SKM-1 treated with dmso at 0.1 percent for 144 hours (cell line): ENCODE data around the gene TIPRL.
"Not testable (repeated sequence)": the region's sequence is repeated elsewhere in the genome, so short reads cannot be mapped to it uniquely, and the experiment has no call there.

Experiments used
- DNase-seq: peaks from one replicate; lab custom pipeline; 2025; ENCODE audit not compliant: unreplicated experiment; lab: John Stamatoyannopoulos, UW

Gene TIPRL

GRCh38 chr1:168157638-168158037, 21.1 kb upstream of the TIPRL start:
- no peak for DNase-seq

- no peak for DNase-seq
These were observed 19.5 kb upstream of the TIPRL start for GRCh38 chr1:168159251-168159650.

GRCh38 chr1:168159979-168160378, 18.8 kb upstream of the TIPRL start:
- DNase-seq: no peak

- no peak for DNase-seq
These were observed 17.3 kb upstream of the TIPRL start for GRCh38 chr1:168161459-168161858.

- DNase-seq: no peak
These were observed 15.1 kb upstream of the TIPRL start for GRCh38 chr1:168163670-168164069.

GRCh38 chr1:168164771-168165170, 14.0 kb upstream of the TIPRL start:
- no peak for DNase-seq

GRCh38 chr1:168167806-168168205, 11.0 kb upstream of the TIPRL start:
- DNase-seq: no peak

GRCh38 chr1:168170564-168171508, 7.9 kb upstream of the TIPRL start:
- no peak for DNase-seq

GRCh38 chr1:168172250-168172915, 6.4 kb upstream of the TIPRL start:
- DNase-seq: no peak

GRCh38 chr1:168178227-168178637, 530 bp upstream of the TIPRL start:
- no peak for DNase-seq

- DNase-seq: no peak
These were observed 831 bp downstream of the TIPRL start for GRCh38 chr1:168179438-168180147.

GRCh38 chr1:168180148-168180524, 1.4 kb downstream of the TIPRL start:
- DNase-seq: no peak

GRCh38 chr1:168181063-168181720, 2.4 kb downstream of the TIPRL start:
- not testable (repeated sequence) for DNase-seq

GRCh38 chr1:168187177-168187576, 8.4 kb downstream of the TIPRL start:
- no peak for DNase-seq

GRCh38 chr1:168190403-168190802, 11.6 kb downstream of the TIPRL start:
- DNase-seq: no peak

- no peak for DNase-seq
These were observed 16.7 kb downstream of the TIPRL start for GRCh38 chr1:168195199-168196135.

- no peak for DNase-seq
These were observed 20.3 kb downstream of the TIPRL start for GRCh38 chr1:168199056-168199455.

GRCh38 chr1:168202941-168203654, 24.3 kb downstream of the TIPRL start:
- DNase-seq: peak; percentile 41

- DNase-seq: no peak
These were observed 27.3 kb downstream of the TIPRL start for GRCh38 chr1:168206111-168206510.
